Smooth muscle cell of the brain vasculature (primary cell): ENCODE measurements around the gene FABP3.

Source experiments
- DNase-seq: peaks from one replicate; pipeline ENCODE4 v3.0.0-alpha.2; 2012; ENCODE audit warnings: low read depth, low spot score

FABP3 gene

DNA sequence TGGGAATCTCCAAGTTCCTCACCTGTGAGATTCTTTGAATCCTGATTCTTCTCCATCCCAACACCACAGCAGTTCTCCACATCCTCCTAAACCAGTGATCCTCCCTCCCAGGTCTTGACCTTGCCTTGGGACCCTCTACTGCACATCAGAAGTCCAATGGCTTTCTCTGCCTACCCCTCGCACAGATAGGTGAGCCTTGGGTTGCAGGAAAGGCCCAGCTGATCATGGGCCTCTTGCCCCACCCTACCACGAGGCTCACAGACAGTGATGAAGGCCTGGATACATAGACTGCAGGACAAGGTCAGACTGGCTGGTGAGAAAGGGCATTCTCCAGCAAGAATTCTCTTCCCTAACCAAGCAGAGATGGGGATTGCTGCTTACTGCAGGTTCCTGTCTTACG is 825 bp downstream of the FABP3 start:
- no peak for DNase-seq

DNA sequence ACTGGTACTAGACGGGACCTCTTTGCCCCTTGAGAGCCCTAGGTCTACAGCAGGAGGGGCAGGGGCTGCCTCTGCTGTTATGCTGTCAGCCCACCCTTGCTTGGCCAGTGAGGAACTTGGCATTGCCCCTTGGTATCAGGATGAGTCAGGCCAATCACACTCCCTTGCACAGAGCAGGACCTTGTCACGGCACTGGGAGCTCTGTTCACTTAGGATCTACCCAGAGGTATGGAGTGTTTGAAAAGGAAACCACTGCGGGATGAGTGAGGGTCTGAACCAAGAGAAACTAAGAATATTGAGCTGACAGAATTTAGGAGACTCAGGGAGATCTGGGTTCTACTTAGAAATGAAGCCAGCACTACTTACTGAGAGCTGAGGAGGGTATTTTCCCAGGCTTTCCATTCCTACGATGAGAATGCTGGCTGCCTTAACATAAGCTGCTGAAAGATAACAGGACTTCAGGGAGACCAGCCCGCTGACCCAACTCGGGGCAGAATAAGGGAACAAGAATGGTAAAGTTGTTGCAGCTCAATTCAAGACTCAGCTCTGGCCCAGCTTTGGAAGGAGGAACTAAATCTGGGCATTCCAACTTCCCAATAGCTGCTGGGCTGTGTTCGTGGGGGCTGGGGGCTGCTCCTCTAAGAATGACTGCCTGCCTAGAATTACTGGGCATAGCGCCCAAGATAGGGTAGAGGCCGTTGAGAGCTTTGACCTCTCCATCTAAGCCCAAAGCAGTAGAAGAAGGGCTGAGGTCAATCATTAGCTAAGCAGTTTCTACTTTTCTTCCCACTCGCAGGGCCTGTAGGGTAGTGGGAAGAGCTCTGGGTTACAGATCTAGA is 1.5 kb downstream of the FABP3 start:
- DNase-seq = no peak

DNA sequence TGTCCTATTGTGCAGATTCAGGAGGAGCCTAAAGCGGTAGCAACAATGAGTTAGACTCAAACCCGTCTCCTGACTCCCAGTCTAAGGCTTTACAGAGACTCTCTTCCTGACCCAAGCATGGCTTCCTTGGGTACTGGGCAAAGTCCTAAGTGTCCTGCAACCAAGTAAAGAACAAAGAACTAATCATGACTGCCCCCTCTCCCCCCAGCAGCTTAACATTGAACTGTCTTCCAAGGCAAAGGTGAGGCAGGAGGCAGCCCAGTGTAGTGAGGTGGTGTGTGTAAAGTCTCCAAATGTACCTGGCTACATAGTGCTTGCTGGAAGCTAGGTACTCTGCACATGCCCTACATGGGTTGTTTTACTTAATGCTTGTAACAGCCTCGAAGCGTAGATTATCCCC is 2.3 kb downstream of the FABP3 start:
- DNase-seq = no peak

DNA sequence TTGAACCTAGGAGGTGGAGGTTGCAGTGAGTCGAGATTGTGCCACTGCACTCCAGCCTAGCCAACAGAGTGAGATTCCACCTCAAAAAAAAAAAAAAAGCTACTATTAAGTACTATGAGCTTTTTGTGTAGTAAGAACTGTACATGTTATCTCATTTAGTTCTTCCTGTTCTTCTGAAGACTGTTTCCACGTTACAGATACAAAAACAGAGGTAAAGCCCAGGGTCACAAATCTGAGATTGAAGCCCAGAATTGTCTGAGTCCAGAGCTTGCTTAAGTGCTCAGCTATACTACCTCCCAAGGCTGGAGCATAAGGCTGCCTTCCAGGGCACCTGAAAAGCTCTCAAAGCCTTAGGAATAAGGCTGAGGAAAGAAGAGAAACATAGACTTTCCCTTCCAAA is 2.9 kb downstream of the FABP3 start:
- DNase-seq = no peak

DNA sequence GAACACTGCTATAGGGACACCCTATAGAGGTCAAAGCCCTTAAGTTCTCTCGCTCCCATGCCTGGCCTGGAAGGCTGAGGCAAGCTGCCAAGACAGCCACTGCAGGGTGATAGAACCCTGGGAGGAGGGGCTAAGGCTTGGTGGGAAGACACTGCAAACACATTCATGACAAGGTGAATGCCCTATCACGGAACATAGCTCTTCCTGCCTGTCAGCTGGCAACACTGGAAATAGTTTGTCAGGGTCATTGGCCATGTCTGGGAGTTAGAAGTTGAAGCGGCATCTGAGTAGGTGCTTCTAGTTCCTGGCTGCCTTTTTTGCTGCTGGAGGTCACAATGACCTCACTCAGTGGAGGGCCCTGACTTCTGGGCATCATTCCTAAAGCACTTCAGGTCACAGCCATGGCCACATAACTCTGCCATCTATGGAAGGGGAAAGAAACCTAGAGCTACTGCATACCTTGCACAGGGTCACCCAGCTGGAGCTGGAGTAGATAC is 4.2 kb downstream of the FABP3 start:
- DNase-seq = no peak

DNA sequence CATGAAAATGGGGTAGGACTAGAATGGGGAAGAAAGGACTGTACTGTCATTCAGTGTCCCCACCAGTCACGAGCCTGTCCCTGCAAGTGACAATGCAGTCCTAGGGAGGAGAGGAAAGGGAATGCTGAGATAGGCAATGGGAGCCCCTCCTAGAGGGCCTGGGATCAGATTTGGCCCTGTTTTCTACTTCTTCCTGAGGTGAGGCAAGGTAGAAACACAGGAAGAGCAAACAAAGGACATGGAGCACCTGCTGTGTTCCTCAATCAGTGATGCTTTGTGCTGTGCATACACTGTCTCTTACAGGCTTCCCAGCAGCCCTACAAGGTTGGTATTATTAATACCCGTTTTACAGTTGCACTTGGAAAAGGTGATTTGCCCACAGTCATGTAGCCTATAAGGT is 6.1 kb downstream of the FABP3 start:
- DNase-seq = no peak

DNA sequence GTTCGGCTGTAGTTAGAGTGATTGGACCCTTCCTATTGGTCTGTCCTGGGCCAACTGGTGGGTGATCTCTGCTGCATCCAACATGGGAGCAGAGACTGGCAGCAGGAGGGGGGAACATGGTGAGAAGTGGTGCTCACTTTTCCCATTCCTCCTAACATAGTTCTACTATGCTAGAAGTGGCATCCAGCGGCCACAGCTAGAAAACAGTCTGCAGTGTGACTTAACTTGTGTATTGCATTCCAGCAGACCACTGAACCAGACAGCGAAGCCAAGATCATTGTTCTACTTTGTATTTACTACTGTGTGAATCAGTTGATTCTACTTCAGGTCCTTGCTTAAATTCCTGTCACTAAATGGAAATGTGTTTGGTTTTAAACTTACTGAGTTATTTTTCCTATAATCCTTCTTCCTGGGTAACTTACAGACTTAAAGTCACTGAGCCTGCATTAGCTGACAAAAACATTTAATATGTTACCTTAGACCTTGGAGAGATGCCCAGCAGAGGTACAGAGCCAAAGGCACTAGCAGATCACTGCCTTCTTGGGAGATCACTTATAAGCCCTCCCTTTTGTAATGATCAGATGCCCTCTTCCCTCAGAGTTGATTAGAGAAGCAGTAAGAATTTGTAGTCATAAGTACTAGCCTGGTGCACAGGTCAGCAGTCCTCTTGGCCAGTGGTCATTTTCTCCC is 8.2 kb downstream of the FABP3 start:
- DNase-seq = no peak

DNA sequence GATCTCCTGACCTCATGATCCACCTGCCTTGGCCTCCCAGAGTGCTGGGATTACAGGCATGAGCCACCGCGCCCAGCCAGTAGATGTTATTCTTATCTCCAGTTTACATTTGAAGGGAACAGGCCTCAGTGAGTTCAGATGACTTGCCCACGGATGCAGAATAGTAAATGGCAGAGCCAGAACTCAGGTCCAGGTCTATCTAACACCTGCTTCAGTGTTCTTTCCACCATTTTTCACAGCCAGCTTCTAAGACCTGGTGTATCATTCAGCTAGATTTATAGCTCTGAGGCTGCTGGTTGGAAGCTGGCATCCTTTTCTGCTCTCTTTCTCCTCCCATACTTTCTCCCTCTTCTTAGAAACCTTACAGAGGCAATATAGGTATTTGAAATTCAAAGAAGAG is 10.8 kb downstream of the FABP3 start:
- no peak for DNase-seq

DNA sequence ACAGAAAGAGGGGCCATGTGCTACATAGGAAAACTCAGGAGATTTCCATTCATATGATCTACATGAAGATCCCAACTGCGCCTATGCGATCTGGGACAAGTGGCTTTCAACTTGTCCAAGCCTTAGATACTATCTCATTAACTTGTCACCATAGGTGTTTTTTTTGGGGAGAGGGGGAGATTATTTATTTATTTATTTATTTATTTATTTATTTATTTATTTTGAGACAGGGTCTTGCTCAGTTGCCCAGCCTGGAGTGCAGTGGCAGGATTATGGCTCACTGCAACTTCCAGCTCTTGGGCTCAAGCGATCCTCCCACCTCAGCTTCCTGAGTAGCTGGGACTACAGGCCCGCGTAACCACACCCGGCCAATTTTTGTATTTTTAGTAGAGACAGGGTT is 11.3 kb downstream of the FABP3 start:
- no peak for DNase-seq

DNA sequence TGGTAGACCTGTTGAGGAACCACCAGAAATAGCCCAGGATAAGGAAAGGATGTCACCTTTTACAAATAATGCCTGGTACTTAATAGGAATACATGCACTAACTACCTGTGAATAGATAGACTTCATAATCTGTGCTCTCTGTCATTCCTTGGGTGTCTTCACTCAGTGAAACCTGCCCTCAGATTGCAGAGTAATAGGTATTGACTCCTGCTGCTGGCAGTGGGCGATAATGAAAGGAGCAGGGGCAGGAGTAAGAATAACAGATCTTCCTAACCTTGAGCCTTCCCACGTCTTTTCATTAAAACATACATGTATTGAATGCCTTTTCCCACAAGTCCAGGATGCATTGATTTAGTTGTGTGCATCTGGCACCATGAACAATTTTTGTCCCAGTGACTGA is 16.4 kb downstream of the FABP3 start:
- DNase-seq = no peak

DNA sequence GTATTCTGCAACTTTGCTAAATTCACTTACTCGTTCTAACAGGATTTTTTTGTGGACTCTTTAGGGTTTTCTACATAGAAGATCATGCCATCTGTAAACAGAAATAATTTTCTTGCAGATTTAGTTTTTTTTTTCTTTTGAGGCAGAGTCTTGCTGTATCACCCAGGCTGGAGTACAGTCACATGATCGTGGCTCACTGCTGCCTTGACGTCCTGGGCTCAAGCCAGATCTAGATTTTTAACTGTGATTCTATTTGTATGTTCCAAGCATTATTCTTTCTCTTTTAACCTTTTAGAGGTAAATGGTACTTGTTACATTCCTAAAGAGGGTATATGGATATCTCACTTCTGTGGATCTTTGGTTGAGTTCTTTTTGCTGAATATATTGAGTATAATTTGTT is 18.6 kb downstream of the FABP3 start:
- DNase-seq = no peak

DNA sequence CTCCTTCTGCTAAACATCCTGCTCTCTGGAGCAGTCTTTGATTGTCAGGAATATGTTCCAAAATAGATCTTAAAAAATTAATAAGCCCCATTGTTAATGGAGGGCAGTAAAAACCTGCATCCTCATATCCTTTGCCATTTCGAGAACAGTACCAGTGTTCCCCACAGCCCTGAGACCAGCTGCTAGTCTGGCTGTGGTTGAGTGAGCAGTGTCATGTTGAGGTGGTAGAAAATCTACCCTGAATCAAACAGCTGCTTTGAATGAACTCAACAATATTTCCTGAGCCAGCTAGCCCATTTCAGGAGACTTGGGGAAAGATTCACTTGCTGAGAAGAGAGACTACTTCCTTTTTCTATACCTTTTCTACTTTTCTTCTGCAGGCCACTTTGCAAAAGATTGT is 24.4 kb downstream of the FABP3 start:
- DNase-seq = no peak

DNA sequence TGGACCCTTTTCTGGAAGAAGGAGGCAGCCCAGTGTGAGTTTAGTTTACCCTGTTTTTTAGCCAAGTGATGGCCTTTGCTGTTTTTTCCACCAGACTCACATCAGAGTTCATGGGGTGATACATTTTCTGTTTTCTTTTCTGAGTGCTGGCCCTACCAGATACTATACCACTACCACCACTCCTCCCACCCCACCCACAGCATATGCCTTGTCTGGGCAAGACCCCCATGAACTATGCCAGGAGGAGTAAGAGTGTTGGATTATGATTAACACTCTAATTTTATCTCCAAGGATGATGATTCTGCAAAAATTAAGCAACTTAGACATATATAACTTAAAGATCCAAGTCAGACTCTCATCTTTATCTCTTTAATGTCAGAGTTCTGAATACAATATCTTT is 26.1 kb downstream of the FABP3 start:
- no peak for DNase-seq

DNA sequence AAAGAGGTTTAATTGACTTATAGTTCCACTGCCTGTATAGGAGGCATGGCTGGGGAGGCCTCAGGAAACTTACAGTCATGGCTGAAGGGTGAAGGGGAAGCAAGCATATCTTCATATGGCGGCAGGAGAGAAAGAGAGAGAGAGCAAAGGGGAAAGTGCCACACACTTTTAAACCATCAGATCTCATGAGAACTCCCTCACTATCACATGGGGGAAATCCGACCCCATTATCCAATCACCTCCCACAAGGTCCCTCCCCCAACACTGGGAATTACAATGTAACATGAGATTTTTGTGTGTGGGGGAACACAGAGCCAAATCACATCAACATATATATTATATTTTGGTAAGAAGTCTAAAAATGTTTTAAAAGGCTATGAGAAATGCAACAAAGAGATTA is 27.2 kb downstream of the FABP3 start:
- no peak for DNase-seq

DNA sequence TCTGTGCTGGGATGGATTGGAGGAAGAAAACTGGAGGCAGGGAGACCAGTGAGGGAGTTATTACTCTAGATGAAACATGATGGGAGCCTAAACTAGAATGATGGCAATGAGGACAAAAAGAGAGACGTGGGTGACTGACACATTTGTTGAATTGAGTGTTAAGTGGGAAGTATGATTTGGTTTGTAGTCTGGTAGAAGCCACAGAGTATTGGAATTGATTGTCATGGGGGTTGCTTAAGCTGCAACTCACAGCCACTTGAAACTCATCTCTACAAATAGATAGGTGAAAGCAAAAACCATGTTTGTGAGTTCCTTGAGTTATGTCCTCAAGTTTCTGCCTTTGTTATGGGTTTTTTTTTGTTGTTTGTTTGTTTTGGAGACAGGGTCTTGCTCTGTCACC is 28.4 kb downstream of the FABP3 start:
- no peak for DNase-seq

DNA sequence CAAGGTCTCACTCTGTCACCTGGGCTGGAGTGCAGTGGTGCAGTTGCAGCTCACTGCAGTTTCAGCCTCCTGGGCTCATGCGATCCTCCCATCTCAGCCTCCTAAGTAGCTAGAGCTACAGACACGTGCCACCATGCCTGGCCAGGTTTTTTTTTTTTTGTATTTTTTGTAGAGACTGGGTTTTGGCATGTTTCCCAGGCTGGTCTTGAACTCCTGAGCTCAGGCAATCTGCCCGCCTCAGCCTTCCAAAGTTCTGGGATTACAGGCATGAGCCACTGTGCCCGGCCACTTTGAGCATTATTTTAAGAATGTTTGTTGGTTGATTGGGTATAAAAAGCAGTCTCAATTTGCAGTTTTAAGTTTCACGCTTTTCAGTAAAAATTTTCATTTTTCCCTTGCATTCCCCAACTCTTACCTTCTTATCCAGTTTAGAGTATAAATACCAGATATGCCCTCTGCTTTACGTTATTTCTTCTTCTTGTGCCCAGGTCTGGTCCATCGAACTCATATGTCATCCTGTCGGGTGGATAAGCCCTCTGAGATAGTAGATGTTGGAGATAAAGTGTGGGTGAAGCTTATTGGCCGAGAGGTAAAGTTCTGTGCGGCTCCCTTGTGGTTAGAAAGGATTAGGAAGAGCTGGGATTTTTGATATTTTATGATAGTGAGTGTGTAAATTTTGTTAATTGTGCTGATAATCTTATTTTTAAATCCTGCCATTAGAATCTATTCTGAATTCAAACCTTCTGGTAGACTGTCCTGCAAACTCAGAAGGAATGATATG is 36.0 kb downstream of the FABP3 start:
- DNase-seq = no peak

DNA sequence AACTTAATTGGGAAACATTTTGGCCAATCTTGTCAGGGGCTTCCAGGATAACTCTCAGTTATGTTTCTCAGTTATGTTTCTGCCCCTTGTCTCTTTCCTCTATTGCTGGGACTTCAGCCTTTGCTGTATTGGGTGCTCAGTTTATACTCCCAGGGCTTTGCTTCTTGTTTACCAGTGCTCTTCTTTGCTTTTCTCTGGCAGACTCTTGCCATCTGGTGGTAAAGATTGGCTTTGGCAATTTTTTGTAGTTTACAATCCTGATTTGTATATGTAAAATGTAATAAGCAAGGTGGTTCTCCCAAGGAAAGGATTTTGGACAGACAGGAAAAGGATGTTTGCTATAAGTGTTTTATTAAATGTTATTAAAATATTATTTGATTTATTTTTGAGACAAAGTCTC is 37.9 kb downstream of the FABP3 start:
- peak; percentile 7 for DNase-seq

DNA sequence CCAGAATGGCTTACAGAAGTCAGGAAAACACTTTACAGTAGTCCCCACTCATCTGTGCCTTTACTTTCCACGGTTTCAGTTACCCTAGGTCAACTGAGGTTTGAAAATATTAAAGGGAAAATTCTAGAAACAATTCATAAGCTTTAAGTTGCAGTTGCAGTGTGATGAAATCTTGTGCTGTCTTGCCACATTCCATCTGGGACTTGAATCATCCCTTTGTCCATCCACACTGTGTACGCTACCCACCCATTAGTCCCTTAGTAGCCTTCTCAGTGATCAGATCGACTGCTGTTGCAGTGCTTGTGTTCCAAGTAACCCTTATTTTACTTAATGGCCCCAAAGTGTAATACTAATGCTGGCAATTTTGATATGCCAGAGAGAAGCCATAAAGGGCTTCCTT is 45.5 kb downstream of the FABP3 start:
- DNase-seq = no peak

DNA sequence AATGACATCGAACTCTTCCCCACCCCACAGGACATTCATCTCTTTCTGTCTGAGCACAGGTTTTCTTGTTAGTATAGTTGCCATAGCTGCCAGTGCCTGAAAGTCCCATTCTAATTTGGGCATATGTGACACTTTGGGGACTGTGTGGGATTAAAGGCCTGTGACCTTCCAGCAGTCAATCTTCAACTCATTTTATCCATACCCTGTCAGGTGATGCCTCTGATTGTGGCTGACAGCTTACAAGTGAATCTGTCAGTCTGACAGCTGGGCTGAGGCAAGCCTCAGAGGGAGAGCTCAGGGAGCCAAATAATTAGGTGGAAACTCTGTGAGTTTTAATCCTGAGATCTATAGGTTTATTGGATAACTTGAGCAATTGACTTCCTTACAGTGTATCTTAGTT is 46.4 kb downstream of the FABP3 start:
- no peak for DNase-seq

DNA sequence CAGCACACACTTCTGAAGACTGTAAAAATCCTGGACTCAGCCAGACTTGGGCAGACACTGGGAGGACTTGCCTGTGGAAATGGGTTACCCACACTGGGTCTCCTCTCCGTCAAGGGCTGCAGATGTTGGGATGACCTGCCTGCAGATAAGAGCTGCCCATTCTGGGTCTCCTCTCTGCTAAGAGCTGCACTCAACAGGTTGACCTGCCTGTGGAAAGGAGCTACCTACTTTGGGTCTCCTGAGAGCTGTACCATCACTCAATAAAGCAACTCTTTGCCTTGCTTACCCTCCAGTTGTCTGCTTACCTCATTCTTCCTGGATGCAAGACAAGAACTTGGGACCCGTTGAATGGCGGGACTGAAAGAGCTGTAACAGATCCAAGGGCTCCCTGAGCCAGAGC is 47.9 kb downstream of the FABP3 start:
- DNase-seq = no peak

DNA sequence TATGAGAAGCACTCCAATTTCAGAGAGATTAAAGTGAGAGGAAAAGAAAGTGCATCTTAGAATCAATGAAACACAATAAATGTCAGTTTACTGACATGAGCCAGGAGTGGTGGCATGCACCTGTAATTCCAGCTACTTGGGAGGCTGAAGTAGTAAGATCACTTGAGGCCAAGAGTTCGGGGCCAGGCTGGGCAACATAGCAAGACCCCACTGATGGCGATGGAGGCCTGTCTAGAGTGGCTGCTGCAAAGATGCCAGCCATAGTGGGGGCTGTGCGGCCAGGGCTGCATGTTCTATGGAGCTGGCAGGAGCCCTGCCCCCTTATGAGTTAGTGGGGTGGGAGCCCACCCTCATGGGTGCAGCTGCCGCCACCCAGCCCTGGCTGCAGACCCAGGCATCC is 48.8 kb downstream of the FABP3 start:
- DNase-seq = no peak

DNA sequence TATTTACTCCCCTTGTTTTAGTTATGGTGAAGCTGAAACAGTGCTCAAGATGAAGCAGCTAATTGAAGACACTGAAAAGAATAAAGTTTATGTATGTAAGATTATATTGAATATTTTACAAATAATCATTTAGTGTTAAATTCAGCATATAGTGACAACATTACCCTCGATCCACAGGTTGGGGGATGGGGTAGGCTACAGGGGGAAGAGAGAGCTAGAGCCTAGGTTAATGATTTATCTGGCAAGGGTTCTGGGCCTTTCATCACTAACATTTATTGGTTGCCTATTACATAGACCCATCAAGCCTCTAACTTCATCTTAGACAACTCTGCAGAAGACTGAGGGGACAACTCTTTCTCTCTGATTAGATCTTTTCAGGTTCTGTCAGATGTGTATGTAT is 54.7 kb downstream of the FABP3 start:
- no peak for DNase-seq

DNA sequence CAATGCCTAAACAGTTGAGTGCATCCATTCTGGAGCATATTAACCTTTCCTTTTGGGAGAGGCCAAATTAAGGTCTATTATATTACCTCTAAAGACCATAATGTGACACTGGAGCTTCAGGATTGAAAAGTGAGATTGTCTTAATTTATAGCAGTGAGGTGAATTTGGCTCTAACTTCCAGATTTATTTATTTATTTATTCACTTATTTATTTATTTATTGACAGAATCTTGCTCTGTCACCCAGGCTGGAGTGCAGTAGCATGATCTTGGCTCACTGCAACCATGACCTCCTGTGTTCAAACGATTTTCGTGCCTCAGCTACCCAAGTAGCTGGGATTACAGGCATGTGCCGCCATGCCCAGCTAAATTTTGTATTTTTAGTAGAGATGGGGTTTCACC is 57.0 kb downstream of the FABP3 start:
- no peak for DNase-seq
